ENCODE data around the gene SLC37A3. TPM values are rescaled to one million over a fixed set of nuclear protein-coding genes. Genes with fewer than 3 reads are reported as not detected.

Gene SLC37A3
- total RNA-seq, 1 donor from 2014 or later: 83.4 TPM

DNA sequence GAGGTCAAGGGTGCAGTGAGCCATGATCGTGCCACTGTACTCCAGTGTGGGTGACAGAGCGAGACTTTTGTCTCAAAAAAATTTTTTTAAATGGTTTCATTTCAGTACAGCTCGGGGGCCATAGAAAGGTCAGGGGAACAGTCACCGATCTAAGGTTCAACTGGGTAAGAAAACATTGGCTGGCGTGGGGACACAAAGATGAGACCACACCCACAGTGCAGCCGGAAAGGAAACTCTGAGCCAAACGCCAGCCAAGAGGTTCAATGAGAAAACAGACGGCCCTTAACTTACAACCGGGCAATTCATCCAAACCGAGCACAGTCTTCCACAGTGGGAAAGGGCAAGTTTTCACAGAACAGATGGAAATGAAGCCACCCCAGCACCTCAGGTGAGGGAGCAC lies 65.1 kb downstream of the SLC37A3 start:
- no peak for DNase-seq (ENCODE audit: low spot score)
- H3K9ac ChIP-seq: no peak overlapping the region
- H3K4me1 ChIP-seq: no peaks in the 10 kb centered on the region
- H4K20me1 ChIP-seq (ENCODE audit: low read depth): no peaks in the 10 kb centered on the region
- no peaks in the 10 kb centered on the region for H3K79me2 ChIP-seq (ENCODE audit: low read depth)
- H3K4me2 ChIP-seq: no peak overlapping the region
- H3K27ac ChIP-seq: no peak overlapping the region
- TF ChIP-seq, protein P1, sequence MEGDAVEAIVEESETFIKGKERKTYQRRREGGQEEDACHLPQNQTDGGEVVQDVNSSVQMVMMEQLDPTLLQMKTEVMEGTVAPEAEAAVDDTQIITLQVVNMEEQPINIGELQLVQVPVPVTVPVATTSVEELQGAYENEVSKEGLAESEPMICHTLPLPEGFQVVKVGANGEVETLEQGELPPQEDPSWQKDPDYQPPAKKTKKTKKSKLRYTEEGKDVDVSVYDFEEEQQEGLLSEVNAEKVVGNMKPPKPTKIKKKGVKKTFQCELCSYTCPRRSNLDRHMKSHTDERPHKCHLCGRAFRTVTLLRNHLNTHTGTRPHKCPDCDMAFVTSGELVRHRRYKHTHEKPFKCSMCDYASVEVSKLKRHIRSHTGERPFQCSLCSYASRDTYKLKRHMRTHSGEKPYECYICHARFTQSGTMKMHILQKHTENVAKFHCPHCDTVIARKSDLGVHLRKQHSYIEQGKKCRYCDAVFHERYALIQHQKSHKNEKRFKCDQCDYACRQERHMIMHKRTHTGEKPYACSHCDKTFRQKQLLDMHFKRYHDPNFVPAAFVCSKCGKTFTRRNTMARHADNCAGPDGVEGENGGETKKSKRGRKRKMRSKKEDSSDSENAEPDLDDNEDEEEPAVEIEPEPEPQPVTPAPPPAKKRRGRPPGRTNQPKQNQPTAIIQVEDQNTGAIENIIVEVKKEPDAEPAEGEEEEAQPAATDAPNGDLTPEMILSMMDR (IDR thresholded peaks at IDR 0.05): no peak
- TF ChIP-seq EZH2phosphoT487 (IDR thresholded peaks at IDR 0.05) (no peak), EZH2 (IDR thresholded peaks at IDR 0.05) (no peak)
- no peak overlapping the region for H3K27ac Mint-ChIP-seq
- no peaks in the 10 kb centered on the region for H3K9me3 ChIP-seq (ENCODE audit: low read depth)
- H3F3A ChIP-seq (ENCODE audit: low read depth): peaks cover 4% of the 10 kb centered on the region
- H3K4me1 Mint-ChIP-seq: peaks cover 4% of the 10 kb centered on the region
- no peak overlapping the region for H3K4me3 Mint-ChIP-seq
- peaks cover 3% of the 10 kb centered on the region for H3K27me3 Mint-ChIP-seq (ENCODE audit: insufficient read depth, low read depth)
- H3K36me3 ChIP-seq: peaks cover 10% of the 10 kb centered on the region
- no peaks in the 10 kb centered on the region for H3K9me3 Mint-ChIP-seq
- H3K4me3 ChIP-seq: no peak overlapping the region
- H2AFZ ChIP-seq (replicated peaks): no peak overlapping the region
- peaks cover 19% of the 10 kb centered on the region for H3K36me3 Mint-ChIP-seq
- no peaks in the 10 kb centered on the region for H3K27me3 ChIP-seq

DNA sequence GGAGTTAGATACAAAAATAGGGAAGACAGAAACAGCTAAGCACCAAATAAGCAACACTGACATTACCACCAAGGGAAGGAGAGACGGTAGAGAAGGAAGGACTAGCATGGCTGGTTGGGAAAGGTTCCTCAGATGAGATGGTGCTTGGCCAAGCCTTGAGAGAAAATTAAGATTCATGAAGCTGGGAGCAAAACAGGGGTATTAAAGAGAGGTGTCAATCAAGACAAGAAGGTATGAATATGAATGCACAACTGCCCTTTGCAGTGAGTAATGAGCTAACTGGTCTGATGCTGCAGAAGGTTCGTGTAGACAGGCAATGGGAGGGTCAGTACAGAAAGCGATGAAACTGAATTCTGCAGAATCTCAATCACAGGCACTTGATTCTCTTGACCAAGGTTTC lies 67.7 kb downstream of the SLC37A3 start:
- Histone ChIP-seq H3K9ac (no peak overlapping the region), H3F3A (ENCODE audit: low read depth) (peaks cover 23% of the 10 kb centered on the region), H3K27me3 (no peaks in the 10 kb centered on the region), H3K36me3 (peaks cover 10% of the 10 kb centered on the region), H3K4me1 (peaks cover 10% of the 10 kb centered on the region), H3K27ac (no peak overlapping the region), H4K20me1 (ENCODE audit: low read depth) (no peaks in the 10 kb centered on the region), H3K79me2 (ENCODE audit: low read depth) (no peaks in the 10 kb centered on the region), H3K4me2 (no peak overlapping the region), H3K9me3 (ENCODE audit: low read depth) (no peaks in the 10 kb centered on the region), H2AFZ (replicated peaks) (no peak overlapping the region), H3K4me3 (no peak overlapping the region)
- peaks cover 14% of the 10 kb centered on the region for H3K36me3 Mint-ChIP-seq
- TF ChIP-seq, protein P1 (IDR thresholded peaks at IDR 0.05): no peak
- TF ChIP-seq EZH2phosphoT487 (IDR thresholded peaks at IDR 0.05) (no peak), EZH2 (IDR thresholded peaks at IDR 0.05) (no peak)
- peaks cover 2% of the 10 kb centered on the region for H3K27me3 Mint-ChIP-seq (ENCODE audit: insufficient read depth, low read depth)
- no peak for DNase-seq (ENCODE audit: low spot score)
- H3K9me3 Mint-ChIP-seq: no peaks in the 10 kb centered on the region
- H3K4me3 Mint-ChIP-seq: no peak overlapping the region
- no peak overlapping the region for H3K27ac Mint-ChIP-seq
- H3K4me1 Mint-ChIP-seq: peaks cover 10% of the 10 kb centered on the region

DNA sequence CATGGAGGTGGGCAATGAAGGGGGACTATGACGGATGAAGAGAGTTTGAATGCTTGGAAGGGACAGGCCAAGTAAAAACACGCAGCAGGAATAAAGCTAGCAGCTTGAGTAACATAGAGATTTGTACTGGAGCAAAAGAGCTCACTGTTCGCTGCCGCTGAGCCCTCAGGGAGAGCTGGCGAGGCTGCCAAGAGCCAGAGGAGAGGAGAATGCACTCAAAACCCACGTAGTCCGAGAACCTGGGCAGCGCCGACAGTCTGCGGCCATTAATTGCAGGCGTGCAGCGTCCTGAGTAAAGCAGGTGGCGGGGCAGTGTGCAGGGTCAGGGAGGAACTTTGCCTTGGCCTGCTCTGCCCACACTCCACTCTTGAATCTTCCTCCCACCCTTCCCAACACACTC lies 68.2 kb downstream of the SLC37A3 start:
- Mint-ChIP-seq H3K27me3 (ENCODE audit: insufficient read depth, low read depth) (peaks cover 2% of the 10 kb centered on the region), H3K27ac (no peak overlapping the region)
- H3K9ac ChIP-seq: no peak overlapping the region

More for the DNA sequence above, 68.2 kb downstream of the SLC37A3 start:
- DNase-seq (ENCODE audit: low spot score): no peak
- H3K9me3 Mint-ChIP-seq: no peaks in the 10 kb centered on the region
- peaks cover 13% of the 10 kb centered on the region for H3K4me1 ChIP-seq
- peaks cover 28% of the 10 kb centered on the region for H3F3A ChIP-seq (ENCODE audit: low read depth)
- H3K36me3 Mint-ChIP-seq: peaks cover 10% of the 10 kb centered on the region
- no peaks in the 10 kb centered on the region for H3K9me3 ChIP-seq (ENCODE audit: low read depth)
- no peaks in the 10 kb centered on the region for H3K79me2 ChIP-seq (ENCODE audit: low read depth)
- no peak overlapping the region for H3K4me3 ChIP-seq
- H3K36me3 ChIP-seq: peaks cover 10% of the 10 kb centered on the region
- H3K4me1 Mint-ChIP-seq: peaks cover 10% of the 10 kb centered on the region
- no peak overlapping the region for H2AFZ ChIP-seq (replicated peaks)
- H3K27ac ChIP-seq: no peak overlapping the region
- H3K4me3 Mint-ChIP-seq: no peak overlapping the region
- TF ChIP-seq EZH2 (IDR thresholded peaks at IDR 0.05) (no peak), EZH2phosphoT487 (IDR thresholded peaks at IDR 0.05) (no peak)
- TF ChIP-seq, protein P1 (IDR thresholded peaks at IDR 0.05): no peak
- H4K20me1 ChIP-seq (ENCODE audit: low read depth): no peaks in the 10 kb centered on the region
- H3K27me3 ChIP-seq: no peaks in the 10 kb centered on the region
- H3K4me2 ChIP-seq: no peak overlapping the region
